Fibroblast of the conjunctiva (primary cell): ENCODE data around the gene NOS1.
A peak's percentile ranks its signal among the peaks of the same experiment; 100 is the strongest.
"Not testable (repeated sequence)": the region's sequence is repeated elsewhere in the genome, so short reads cannot be mapped to it uniquely, and the experiment has no call there.

Experiments used
- DNase-seq: peaks from one replicate; pipeline ENCODE4 v3.0.0-alpha.2; 2010; ENCODE audit warnings: low read depth

NOS1 gene

DNA sequence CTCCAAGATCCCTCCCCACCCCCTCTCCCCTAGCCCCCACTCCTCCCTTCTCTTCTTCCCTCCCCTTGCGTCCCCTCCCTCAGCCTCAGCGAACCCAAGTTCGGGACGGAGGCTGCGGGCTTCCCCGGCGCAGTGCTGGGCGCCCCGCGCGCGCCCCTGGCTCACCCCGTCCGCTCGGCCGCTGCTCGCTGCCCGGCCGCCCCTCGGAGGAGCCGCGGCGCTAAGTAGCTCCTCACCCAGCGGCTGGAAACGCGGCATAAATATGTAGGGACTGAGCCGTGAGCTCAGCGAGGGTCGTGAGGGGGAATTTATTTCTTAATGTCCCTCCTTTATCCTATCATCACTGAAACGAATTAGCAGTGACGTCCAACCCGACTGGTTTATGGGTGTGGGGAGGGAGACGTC lies at the start of gene NOS1:
Gene NOS1 (minus strand): TSS at position 280 of the 405 bp plus-strand sequence. CDS start 30,557 bp downstream, outside the sequence.
- no peak for DNase-seq

DNA sequence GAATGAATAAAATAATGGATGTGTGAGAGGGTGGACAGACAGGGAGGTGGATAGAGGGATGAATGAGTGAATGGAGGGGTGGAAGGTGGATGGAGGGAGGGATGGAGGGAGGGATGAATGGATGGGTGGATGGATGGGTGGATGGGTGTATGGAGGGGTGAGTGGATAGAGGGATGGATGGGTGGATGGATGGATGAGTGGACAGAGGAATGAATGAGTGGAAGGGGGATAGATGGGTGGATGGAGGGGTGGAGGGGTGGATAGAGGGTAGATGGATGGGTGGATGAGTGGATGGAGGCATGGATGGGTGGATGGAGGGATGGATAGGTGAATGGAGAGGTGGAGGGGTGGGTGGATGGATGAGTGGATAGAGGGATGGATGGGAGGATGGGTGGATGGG lies 47.9 kb upstream of the NOS1 start:
- no peak for DNase-seq

DNA sequence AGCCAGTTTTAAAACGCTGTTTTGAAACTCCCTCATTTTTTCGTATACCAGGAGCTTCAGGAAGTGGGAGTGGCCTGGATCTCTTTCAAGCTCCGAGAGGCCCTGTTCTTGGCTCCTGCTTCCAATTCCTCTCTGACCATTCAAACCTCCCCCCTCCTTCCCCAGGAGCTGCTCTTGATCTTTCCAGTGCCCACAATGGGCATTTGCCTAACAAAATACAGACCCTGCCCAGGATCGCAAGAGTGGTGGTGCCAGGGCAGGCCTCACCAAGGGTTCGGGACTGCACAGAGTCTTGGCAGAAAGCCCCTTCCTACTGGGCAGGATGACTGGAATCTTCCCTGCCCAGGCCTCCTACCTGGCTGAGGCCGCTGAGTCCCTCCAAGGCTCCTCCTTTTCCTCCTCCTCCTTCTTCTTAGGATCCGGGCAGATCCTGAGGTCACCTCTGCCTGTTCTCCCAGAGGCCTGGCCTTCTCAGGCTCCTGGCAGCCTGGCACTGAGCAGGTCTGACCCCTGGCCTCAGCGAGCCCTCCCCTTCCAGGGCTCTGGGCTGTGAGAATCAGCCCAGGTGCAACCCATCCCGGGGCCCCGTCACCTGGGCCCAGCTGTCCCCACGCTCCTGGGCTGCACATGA lies 46.9 kb upstream of the NOS1 start:
- peak; percentile 2 for DNase-seq

DNA sequence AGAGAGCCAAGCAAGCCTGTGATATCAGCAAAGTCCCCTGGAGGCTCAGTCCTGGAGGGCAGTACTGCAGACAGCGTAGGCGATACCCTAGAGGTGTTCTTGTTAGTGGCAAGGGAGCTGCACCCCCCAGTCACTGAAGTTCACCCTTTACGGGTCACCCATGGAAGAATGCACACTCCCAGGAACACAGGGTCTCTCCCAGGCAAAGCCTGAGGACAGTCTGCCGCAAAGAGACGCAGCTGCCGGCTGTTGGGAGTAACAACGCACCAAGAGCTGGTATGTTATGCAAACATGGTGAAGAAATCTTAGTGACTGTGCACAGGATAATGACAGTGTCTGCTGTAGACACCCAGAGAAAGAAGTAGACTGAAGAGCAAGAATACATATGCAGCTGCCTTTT lies 43.5 kb upstream of the NOS1 start:
- DNase-seq = no peak

DNA sequence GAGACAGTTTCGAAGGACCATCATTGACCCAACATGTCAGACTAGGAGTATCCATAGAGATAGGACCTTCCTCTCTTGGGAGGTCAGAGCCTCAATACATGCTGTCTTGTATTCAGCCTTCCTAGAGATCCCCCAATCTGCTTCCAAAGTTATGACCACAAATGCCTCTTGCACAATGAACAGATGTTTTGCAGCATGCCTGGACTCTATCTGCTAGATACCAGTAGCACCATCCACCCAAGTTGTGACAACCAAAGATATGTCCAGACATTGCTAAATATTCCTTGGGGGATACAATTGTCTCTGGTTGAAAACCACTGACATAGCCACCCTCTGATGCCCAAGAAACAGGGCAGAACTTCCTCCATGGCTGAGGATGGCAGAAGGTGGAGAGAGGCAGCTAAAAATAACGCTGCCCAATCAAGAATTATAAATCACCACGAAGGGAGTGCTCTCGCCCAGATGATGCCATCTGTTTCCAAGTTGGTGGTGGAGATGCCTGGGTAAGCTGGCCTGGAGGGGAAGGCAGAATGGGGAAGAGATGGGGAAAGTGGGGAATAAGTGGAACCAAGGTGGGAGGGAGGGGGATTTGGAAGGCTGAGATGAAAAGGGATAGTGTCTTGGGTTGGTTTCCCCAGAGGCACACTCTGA lies 42.9 kb upstream of the NOS1 start:
- DNase-seq = no peak

DNA sequence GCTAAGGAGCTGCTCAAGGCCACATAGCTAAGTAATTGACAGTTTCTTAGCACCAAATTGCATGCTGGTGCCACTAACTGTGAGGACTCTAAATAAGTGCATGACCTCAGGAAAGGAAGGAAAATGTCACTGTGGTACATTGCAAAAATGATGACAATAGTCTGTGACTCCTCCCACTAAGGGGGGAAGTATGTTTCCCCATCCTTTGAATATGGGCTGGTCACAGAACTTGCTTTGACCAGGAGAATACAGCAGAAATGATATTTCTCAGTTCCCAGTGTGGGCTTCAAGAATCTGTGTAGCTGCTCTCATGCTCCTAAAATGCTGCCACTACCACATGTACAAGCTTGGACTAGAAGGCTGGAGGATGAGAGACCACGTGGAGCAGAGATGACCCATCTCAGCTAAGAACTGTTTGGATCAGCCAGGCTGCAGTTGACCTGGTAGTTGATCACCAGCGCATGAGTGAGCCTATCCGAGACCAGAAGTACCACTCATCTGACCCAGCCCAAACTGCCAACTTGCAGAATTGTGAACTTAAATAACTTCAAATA lies 42.2 kb upstream of the NOS1 start:
- no peak for DNase-seq

DNA sequence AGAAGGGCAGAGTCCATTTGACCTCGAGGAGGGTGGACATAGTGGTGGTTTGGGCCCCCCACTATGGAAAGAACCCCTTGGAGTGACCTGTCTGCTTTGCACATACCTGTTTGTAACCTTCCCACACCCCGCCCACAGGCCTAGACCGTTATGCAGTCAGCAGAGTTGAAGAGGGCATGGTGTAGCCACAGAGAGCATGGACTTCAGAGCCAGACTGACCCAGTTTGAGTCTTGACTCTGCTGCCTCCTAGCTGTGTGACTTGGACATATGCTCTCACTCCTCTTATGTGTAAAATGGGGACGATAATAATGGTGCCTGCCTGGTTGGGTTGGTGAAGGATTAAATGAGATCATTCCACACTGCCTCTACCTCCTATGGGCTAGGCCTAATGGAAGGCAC lies 40.9 kb upstream of the NOS1 start:
- no peak for DNase-seq

DNA sequence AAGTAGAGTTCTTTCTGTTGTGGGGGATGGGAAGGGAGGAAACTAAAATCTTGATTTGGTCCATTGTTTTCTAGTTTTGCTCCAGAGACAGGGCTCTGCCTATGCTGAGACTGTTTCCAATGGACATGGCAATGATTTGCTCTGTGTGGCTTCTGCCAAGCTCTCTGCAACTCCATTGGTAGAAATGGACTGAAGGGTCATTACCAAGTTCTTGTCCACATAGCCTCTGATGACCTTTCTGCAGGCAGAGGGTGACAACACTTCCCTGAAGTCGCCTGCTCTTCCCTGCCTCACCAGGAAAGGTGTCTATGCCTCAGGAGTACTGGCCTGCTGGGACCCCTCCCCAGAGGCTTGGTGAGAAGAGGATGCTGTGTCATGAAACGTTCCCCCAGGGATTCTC lies 39.5 kb upstream of the NOS1 start:
- DNase-seq = no peak

DNA sequence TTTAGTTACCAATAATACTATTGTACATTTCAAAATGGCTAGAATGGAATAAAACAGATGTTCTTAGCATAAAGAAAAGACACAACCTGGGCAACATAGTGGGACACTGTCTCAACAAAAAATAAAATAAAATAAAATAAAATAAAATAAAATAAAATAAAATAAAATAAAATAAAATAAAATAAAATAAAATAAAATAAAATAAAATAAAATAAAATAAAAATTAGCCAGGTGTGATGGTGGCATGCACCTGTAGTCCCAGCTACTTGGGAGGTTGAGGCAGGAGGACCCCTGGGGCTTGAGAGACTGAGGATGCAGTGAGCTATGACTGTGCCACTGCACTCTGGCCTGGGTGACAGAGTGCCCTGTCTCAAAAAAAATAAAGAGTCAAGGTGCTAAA lies 37.1 kb upstream of the NOS1 start:
- not testable (repeated sequence) for DNase-seq

DNA sequence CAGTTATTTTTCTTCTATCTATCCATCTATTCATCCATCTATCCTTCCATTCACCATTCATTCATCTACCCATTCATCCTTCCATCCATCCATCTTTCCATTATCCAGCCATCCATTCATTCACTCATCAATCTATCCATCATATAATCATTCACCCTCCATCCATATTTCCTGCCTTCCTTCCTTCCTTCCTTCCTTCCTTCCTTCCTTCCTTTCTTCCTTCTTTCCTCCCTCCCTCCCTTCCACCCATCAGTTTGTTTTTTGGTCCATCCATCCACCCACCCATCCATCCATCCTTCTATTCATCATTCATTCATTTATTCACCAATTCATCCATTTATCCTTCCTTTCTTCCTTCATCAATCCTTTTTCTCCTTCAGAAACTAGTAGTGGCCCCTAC lies 34.3 kb upstream of the NOS1 start:
- DNase-seq = no peak

DNA sequence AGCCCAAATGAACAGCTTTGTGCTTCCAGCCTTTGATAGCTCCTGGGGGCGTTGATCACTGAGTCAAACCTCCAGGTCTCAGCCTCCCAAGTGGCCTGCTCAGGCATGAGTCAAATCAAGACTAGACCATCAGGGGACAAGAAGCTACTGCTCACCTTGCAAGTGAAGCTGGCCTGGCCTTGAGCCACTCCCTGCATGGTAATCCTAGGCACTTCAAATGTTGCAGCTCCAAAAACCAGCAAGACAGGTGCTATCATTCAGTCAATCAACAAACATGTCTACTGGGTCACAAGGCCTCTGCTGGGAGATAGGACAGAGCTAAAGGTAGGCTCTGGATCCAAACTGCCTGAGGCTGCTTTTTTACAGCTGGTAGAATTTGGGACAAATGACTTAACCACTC lies 33.1 kb upstream of the NOS1 start:
- DNase-seq = no peak

DNA sequence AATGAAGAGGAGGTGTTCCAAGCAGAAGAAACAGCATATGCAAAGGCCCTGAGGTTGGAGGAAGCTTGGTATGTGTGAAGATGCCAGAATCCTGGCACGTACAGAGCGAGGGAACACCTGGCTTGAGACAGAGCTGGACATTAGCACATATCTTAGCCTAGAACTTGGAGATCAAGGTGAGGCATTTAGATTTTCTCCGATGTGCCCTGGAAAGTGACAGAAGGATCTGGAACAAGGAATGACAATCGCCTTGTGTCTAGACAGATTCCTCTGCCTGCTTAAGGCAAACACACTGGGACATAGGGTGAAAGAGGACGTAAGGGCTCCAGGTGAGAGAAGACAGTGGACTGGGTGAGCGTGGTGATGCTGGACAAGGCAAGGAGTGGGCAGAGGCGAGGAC lies 32.2 kb upstream of the NOS1 start:
- DNase-seq = no peak

DNA sequence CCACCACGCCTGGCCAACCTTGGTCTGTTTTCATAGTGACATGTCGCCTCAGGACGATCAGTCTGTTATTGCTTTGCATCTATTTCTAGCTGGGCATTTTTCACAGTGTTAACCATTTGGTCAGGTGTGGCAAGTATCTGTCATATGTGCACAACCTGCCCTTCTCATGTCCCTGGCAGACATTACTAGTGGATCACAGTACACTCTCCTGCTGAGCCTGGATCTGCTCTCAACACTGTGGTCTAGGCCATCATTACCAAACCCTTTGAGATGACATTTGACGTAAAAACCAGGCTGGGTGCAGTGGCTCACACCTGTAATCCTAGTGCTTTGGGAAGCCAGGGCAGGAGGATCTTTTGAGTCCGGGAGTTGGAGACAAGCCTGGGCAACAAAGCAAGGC lies 29.4 kb upstream of the NOS1 start:
- no peak for DNase-seq

DNA sequence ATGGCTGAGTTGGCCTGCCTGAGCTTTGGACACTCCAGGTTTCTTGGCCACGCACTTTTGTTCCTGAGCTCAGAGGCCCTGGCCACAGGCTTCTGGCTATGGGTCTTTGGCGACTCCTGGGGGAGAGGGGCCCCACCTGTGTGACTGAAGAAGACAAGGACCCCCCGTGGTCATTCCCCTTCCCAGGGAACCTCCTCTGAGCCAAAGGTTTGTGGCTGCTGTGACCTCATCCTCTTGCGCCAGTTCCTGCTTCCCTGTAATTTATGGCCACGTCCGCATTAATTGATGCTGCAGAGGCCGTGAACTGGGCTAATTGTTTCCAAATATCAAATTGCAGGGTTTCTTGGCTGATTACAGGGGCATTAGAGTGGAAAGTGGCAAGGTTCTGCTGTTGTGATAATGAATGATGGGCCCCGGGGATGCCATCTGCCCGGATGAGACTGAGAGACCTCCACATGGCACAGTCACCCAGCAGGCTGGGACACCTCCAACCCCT lies 27.6 kb upstream of the NOS1 start:
- DNase-seq = no peak

DNA sequence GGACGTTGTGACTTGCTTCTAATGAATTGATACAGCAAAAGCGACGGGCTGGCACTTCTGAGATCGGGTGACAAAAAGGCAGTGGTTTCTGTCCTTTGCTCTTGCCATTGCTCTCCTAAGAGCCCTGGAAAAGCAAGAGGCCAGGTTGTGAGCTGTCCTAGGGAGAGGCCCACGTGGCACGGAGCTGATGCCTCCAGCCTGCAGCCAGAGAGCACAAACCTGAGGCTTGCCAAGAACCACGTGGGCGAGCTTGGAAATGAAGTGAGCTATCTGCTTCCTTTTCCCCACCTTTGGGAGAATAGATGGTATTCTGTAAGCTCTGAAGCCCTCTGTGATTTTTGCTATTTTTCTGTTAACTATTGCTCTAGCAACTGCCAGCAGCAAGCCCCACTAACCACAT lies 26.4 kb upstream of the NOS1 start:
- DNase-seq = no peak

DNA sequence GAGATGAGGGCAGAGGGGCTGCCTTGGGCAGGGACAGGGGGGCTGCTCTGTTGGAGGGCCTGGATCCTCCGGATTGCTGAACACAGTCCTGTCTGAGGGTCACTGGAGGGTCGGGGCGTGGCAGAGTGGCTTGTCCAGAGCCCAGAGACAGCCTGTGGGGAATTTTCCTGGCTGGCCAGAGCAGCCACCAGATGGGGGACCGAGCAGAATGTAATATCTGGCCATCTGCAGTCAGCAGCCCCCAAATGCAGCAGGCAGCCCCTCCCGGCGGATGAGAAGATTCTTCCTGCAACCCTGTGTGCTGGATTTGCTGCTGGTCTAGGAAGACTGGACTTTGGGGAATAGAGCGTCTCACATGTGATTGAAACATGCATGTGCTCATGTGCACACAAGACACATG lies 23.3 kb upstream of the NOS1 start:
- DNase-seq = no peak

DNA sequence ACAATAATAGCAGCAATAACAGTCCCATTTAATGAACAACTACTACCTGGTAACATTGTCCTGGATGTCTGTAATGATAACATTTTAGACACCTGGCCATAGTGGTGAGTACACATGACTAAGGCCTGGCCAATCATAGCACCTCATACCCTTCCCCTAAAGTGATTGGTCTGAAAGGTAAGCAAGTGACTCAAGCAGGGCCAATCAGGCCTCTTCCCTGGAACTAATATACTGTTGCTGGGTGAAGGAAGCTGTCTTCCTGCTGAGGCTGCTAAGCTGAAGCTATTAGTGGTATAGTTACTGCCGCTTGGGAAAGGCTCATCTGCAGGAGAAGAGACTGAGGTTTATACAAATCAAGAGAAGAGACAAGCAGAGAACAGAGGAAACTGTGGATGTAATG lies 18.7 kb upstream of the NOS1 start:
- no peak for DNase-seq

DNA sequence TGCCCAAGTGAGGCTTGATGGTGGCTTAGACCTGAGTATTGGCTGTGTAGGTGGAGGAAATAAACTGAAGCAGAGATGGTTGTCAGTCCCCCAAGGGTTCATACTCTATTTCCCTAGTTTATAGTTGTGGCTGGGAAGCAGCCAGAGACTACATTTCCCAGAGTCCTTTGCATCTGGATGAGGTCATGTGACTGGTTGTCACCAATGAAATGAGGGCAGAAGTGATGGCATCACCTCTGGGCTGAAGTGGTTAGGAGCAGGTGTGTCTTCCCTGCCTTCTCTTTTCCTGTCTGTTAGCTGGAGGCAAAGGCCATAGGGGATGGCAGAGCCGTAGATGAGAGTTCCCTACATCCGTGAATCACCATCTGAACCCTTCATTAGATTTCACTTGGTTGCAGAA lies 16.3 kb upstream of the NOS1 start:
- DNase-seq = no peak

DNA sequence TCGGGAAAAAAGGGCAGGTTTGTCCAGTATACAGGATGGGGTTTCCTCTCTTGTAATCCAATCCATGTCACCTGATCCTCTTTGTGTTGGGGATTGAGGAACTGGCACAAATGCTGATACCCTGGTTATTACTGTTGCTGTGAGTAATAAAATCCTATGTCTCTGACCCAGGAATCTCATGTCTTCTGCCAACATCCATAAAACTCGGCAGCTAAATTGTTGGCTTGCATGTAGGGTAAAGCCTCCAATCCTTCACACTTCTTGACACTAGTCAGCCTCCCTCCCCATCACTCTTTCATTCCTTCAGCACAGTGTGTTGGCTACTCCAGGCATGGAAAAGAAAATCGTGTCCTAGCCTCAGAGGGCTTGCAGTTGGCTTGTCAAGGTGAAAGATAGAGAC lies 9.2 kb upstream of the NOS1 start:
- DNase-seq = no peak

DNA sequence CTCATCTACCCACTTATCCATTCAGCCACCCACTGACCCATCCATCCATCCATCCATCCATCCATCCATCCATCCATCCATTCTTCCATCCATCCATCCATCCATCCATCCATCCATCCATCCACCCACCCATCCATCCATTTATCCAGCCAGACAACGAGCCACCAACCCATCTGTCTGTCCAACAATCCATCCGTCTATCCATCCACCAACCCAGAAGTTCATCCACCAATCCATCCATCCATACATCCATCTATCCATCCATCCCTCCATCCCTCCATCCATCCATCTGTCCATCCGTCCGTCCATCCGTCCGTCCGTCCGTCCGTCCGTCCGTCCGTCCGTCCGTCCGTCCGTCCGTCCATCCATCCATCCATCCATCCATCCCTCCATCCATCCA lies 8.6 kb upstream of the NOS1 start:
- not testable (repeated sequence) for DNase-seq

DNA sequence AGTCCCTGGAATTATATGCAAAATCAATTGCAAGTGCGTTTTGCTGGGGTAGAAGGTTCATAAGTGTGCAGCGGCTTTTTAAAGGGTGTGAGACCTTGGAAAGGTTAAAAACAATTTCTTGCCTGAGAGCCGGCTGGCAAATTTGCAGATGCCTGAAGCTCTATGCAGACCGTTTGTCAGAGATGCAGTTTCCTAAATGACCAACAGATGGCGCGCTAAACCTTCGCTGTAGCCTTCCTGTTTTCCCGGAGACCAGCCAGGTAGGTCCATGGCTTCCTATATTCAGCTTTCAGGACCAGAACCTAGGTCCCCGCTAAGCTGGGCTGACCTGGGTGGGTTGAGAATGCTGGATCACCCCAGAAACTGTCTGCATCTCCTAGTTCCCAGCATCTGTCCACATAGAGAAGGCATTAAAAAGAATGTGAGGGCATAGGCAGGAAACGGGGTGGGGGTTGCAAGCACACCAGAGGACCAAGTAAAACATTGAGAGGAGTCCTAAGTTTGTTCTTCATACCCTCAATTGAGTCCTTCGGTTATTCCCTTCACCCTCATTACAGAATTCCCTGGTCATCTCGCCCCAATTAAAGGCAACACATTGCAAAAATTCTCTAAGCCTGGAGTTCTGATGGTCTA lies 5.7 kb upstream of the NOS1 start:
- peak; percentile 55 for DNase-seq

DNA sequence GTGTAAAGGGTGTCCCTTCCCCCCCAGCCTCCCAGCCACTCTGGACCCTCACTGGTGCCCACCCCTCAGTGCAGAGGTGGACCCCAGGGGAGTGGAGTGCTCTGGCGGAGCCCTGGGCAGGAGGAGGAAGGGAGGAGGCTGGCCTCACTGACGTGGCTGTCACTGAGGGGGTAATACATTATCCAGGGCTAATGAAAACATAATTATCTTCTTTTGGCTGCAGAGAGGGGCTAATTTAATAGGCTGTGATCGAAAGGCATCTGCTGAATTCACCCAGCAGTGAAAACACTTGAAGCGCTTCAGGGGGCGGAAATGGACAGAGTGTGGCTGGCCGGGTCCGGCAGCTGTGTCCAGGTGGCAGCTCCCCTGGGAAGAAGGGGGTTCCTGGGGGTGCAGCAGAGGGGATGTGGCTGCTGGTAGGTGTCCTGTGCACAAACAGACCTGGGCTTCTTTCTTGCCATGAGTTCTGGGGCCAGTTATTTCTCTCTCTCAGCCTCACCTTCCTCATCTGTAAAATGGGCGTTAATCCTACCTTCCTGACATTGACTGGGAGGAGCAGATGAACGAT lies 3.7 kb upstream of the NOS1 start:
- DNase-seq = no peak

DNA sequence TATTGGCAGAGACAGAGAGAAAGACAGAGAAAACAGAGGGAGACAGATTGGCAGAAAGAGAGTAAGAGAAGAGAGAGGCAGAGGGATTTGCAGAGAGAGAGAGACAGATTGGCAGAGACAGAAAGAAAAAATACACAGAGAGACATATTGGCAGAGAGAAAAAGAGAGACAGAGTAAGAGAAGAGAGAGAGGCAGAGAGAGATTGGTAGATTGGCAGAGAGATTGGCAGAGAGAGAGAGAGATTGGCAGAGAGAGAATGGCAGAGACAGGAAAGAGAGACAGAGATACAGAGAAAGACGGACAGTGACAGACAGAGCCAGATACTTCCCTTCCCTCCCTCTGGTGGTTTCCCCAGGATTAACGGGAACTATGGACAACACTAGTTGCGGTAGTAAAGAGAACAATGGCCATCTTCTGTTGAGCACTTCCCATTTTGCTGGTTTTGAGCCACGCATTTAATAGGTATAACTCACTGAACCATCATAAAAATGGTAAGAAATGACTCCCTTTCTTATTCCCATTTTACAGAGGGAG lies 2.6 kb upstream of the NOS1 start:
- DNase-seq = no peak
